ENCODE results near the gene WNK2. TPM values are rescaled to one million over a fixed set of nuclear protein-coding genes. Genes with fewer than 3 reads are reported as not detected.

The WNK2 gene
- total RNA-seq, 2 donors from 2014 or later = 0.70 to 1.1 TPM

DNA sequence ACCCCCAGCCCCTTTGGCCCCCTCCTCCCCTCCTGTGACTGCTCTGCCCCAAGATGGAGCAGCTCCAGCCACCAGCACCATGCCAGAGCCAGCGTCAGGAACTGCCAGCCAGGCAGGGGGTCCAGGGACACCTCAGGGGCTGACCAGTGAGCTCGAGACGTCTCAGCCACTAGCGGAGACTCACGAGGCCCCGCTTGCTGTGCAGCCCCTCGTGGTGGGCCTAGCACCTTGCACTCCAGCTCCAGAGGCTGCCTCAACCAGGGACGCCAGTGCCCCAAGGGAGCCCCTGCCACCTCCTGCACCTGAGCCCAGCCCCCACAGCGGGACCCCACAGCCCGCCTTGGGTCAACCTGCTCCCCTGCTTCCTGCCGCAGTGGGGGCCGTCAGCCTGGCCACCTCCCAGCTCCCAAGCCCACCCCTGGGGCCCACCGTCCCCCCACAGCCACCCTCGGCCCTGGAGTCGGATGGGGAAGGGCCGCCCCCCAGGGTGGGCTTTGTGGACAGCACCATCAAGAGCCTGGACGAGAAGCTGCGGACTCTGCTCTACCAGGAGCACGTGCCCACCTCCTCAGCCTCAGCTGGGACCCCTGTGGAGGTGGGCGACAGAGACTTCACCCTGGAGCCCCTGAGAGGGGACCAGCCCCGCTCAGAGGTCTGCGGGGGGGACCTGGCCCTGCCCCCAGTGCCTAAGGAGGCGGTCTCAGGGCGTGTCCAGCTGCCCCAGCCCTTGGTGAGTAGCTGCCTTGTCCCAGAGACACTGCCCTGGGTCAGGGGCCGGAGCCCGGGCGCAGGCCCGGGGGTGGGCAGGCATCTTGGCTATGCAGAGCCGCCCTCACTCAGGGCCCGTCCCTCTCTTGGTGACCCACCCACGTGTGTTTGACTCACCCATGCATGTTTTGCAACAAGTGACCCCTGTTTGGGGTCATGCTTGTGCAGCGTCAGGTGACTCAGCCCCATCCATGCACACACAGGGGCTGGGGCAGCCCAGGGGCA lies 105.2 kb downstream of the WNK2 start:
- ATAC-seq (replicated peaks in 1 of 2) = no peak
- peaks cover 0 to 1% of the 10 kb centered on the region in 2 donors for H3K9me3 Mint-ChIP-seq
- H3K4me3 Mint-ChIP-seq = no peak overlapping the region
- no peak for DNase-seq
- H3K27me3 Mint-ChIP-seq (ENCODE audit: low read depth) = no peaks in the 10 kb centered on the region
- no peak overlapping the region for H3K27ac Mint-ChIP-seq
- peaks cover 1% of the 10 kb centered on the region for H3K4me1 Mint-ChIP-seq (ENCODE audit: low read depth)
- no peaks in the 10 kb centered on the region for H3K36me3 Mint-ChIP-seq (ENCODE audit: insufficient read depth in 2 of 2)

- no peak overlapping the region for H3K27ac Mint-ChIP-seq
- H3K27me3 Mint-ChIP-seq (ENCODE audit: low read depth) = no peaks in the 10 kb centered on the region
- no peak for ATAC-seq (replicated peaks in 1 of 2)
- no peak for DNase-seq
- H3K36me3 Mint-ChIP-seq (ENCODE audit: insufficient read depth in 2 of 2) = no peaks in the 10 kb centered on the region
- no peak overlapping the region for H3K4me3 Mint-ChIP-seq
- peaks cover 7% of the 10 kb centered on the region for H3K4me1 Mint-ChIP-seq (ENCODE audit: low read depth)
- H3K9me3 Mint-ChIP-seq = no peaks in the 10 kb centered on the region
Measured at GRCh38 chr9:93290495-93291434, 106.8 kb downstream of the WNK2 start.

DNA sequence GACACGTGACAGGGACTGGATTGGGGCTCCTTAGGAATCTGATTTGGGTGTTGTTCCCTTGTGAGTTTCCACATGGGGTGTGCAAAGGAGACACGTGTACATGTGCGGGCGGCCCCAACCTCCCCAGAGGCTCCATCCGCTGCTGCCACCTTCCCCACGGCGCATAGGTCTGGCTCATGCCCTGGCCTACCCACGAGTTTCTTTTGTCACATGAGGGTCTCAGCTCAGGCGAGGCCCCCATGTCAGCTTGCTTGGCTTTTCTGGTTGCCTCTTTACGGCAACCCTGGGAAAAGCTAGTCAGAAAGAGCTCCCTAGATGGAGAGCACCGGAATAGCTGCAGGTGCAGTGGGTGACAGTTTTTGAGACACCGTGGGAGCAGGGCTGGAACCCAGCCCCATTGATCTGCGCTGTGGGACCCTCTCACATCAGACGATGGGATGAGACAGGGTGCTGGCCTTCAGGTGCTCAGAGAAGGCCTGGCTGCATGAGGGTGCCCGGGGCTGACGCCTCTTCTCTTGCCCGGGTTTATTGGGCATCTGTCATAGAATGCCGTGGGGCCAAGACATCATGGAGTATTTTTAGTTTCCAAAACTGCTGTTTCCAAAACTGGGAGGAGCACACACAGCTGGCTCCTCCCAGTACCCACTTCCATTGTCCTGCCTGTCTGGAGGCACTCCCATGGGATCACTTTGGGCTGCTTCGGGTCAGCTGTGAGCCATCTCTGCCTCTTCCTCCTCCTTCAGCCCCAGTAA lies 107.8 kb downstream of the WNK2 start:
- DNase-seq = no peak
- Mint-ChIP-seq H3K27me3 (ENCODE audit: low read depth) (no peaks in the 10 kb centered on the region), H3K4me1 (ENCODE audit: low read depth) (peaks cover 7% of the 10 kb centered on the region), H3K36me3 (ENCODE audit: insufficient read depth in 2 of 2) (no peaks in the 10 kb centered on the region), H3K4me3 (no peak overlapping the region), H3K9me3 (no peaks in the 10 kb centered on the region), H3K27ac (no peak overlapping the region)
- no peak for ATAC-seq (replicated peaks in 1 of 2)

- no peak overlapping the region for H3K4me3 Mint-ChIP-seq
- no peak for ATAC-seq (replicated peaks in 1 of 2)
Measured at GRCh38 chr9:93292288-93292615, 108.3 kb downstream of the WNK2 start.

GRCh38 chr9:93292664-93293328 lies 108.9 kb downstream of the WNK2 start:
- no peaks in the 10 kb centered on the region for H3K36me3 Mint-ChIP-seq (ENCODE audit: insufficient read depth in 2 of 2)
- no peak overlapping the region for H3K27ac Mint-ChIP-seq
- no peak overlapping the region for H3K4me3 Mint-ChIP-seq
- H3K27me3 Mint-ChIP-seq (ENCODE audit: low read depth) = no peaks in the 10 kb centered on the region
- peaks cover 11% of the 10 kb centered on the region for H3K4me1 Mint-ChIP-seq (ENCODE audit: low read depth)
- ATAC-seq (replicated peaks in 1 of 2) = no peak
- H3K9me3 Mint-ChIP-seq = no peaks in the 10 kb centered on the region
- DNase-seq = no peak

More at GRCh38 chr9:93292288-93292615, 108.3 kb downstream of the WNK2 start:
- Mint-ChIP-seq H3K9me3 (no peaks in the 10 kb centered on the region), H3K4me1 (ENCODE audit: low read depth) (peaks cover 10% of the 10 kb centered on the region), H3K36me3 (ENCODE audit: insufficient read depth in 2 of 2) (no peaks in the 10 kb centered on the region), H3K27me3 (ENCODE audit: low read depth) (no peaks in the 10 kb centered on the region), H3K27ac (no peak overlapping the region)
- DNase-seq = no peak

DNA sequence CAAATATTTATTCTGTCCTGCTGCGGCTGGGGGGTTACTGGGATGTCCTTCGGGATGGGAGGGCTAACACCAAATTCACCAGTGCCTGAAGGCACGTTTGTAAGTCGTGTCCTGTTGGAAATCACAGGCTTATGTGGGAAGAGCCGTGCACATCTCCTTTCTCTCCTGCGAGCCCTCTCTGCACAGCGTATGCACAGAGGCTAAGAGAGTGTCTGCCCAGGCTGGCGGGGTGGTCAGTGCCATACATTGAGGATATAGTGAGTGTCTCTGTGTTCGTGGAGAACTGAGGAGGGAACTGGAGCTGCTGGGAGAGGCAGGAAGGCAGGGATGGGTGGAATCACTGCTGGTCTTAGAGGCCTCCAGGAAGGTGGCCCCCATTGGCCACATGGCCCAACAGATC lies 110.1 kb downstream of the WNK2 start:
- no peaks in the 10 kb centered on the region for H3K9me3 Mint-ChIP-seq
- ATAC-seq (replicated peaks in 1 of 2) = no peak
- no peak for DNase-seq
- H3K4me1 Mint-ChIP-seq (ENCODE audit: low read depth) = peaks cover 11% of the 10 kb centered on the region
- no peak overlapping the region for H3K4me3 Mint-ChIP-seq
- H3K27me3 Mint-ChIP-seq (ENCODE audit: low read depth) = no peaks in the 10 kb centered on the region
- H3K36me3 Mint-ChIP-seq (ENCODE audit: insufficient read depth in 2 of 2) = no peaks in the 10 kb centered on the region
- no peak overlapping the region for H3K27ac Mint-ChIP-seq

- no peaks in the 10 kb centered on the region for H3K36me3 Mint-ChIP-seq (ENCODE audit: insufficient read depth in 2 of 2)
- H3K27ac Mint-ChIP-seq = no peak overlapping the region
- no peak for DNase-seq
- ATAC-seq (replicated peaks in 1 of 2) = no peak
- H3K27me3 Mint-ChIP-seq (ENCODE audit: low read depth) = no peaks in the 10 kb centered on the region
- peaks cover 11% of the 10 kb centered on the region for H3K4me1 Mint-ChIP-seq (ENCODE audit: low read depth)
- H3K9me3 Mint-ChIP-seq = no peaks in the 10 kb centered on the region
- H3K4me3 Mint-ChIP-seq = no peak overlapping the region
Measured at GRCh38 chr9:93295031-93295430, 111.1 kb downstream of the WNK2 start.

DNA sequence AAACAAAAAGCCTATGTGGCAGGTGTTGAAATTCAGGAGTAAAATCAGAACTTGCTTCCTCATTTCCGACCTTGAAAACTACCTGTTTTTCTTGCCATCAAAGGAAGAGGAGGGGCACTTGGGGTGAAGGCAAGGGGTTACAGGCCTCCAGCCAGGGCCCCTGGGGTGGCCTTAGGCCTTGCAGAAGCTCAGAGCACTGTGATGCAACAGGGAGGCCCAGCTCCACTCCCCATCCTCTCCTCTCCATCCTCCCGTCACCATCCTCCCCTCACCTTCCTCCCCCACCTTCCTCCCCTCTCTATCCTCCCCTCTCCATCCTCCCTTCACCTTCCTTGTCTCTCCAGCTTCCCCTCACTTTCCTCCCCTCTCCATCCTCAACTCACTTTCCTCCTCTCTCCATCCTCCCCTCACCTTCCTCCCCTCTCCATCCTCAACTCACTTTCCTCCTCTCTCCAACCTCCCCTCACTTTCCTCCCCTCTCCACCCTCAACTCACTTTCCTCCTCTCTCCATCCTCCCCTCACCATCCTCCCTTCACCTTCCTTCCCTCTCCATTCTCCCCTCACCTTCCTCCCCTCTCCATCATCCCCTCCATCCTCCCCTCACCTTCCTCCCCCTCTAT lies 111.6 kb downstream of the WNK2 start:
- Mint-ChIP-seq H3K4me3 (no peak overlapping the region), H3K9me3 (no peaks in the 10 kb centered on the region), H3K36me3 (ENCODE audit: insufficient read depth in 2 of 2) (no peaks in the 10 kb centered on the region), H3K4me1 (ENCODE audit: low read depth) (peaks cover 11% of the 10 kb centered on the region), H3K27me3 (ENCODE audit: low read depth) (no peaks in the 10 kb centered on the region), H3K27ac (no peak overlapping the region)
- ATAC-seq (replicated peaks in 1 of 2) (peak; percentile 44 to 60), DNase-seq (peak in 1 of 2 donors; percentile 15)

GRCh38 chr9:93296889-93297480 lies 113.0 kb downstream of the WNK2 start:
- H3K4me1 Mint-ChIP-seq (ENCODE audit: low read depth) = peaks cover 11% of the 10 kb centered on the region
- ATAC-seq (replicated peaks in 1 of 2) (no peak), DNase-seq (no peak)
- no peaks in the 10 kb centered on the region for H3K9me3 Mint-ChIP-seq
- no peaks in the 10 kb centered on the region for H3K27me3 Mint-ChIP-seq (ENCODE audit: low read depth)
- no peak overlapping the region for H3K4me3 Mint-ChIP-seq
- no peak overlapping the region for H3K27ac Mint-ChIP-seq
- no peaks in the 10 kb centered on the region for H3K36me3 Mint-ChIP-seq (ENCODE audit: insufficient read depth in 2 of 2)

GRCh38 chr9:93297659-93298497 lies 113.9 kb downstream of the WNK2 start:
- Mint-ChIP-seq H3K27me3 (ENCODE audit: low read depth) (no peaks in the 10 kb centered on the region), H3K4me1 (ENCODE audit: low read depth) (peaks cover 11% of the 10 kb centered on the region), H3K4me3 (no peak overlapping the region), H3K9me3 (no peaks in the 10 kb centered on the region), H3K36me3 (ENCODE audit: insufficient read depth in 2 of 2) (no peaks in the 10 kb centered on the region), H3K27ac (no peak overlapping the region)
- DNase-seq (no peak), ATAC-seq (replicated peaks in 1 of 2) (no peak)
